ENCODE data around the gene ATCAY. TPM values are rescaled to one million over a fixed set of nuclear protein-coding genes. Genes with fewer than 3 reads are reported as not detected.

The ATCAY gene
- total RNA-seq, 4 donors from 2014 or later, result not detected

GRCh38 chr19:3958836-3959765 lies 78.6 kb downstream of the ATCAY start:
- ATAC-seq (ENCODE audit: low FRiP score), result no peak
- TF ChIP-seq, protein P1, sequence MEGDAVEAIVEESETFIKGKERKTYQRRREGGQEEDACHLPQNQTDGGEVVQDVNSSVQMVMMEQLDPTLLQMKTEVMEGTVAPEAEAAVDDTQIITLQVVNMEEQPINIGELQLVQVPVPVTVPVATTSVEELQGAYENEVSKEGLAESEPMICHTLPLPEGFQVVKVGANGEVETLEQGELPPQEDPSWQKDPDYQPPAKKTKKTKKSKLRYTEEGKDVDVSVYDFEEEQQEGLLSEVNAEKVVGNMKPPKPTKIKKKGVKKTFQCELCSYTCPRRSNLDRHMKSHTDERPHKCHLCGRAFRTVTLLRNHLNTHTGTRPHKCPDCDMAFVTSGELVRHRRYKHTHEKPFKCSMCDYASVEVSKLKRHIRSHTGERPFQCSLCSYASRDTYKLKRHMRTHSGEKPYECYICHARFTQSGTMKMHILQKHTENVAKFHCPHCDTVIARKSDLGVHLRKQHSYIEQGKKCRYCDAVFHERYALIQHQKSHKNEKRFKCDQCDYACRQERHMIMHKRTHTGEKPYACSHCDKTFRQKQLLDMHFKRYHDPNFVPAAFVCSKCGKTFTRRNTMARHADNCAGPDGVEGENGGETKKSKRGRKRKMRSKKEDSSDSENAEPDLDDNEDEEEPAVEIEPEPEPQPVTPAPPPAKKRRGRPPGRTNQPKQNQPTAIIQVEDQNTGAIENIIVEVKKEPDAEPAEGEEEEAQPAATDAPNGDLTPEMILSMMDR (IDR thresholded peaks at IDR 0.05), result no peak
- no peak for DNase-seq (ENCODE audit: low spot score)

DNA sequence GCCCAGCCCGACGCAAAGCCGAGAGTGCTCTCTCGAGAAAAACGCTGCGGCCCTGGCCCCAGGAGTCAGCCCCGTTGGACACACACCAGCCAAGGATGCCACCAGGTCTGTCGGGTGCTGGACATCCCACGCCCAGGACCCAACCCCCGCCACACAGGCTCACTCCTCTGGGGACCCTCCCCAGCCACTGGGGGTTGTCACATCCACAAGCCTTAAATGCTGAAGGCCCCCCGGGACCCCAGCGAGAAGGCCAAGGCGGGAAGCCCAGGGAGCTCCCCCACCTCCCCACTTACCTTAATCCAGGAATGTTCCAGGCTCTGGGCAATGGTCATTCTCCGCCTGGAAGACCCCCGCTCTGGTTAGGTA lies 79.3 kb downstream of the ATCAY start:
- ATAC-seq (ENCODE audit: low FRiP score), result no peak
- TF ChIP-seq, protein P1 (IDR thresholded peaks at IDR 0.05), result no peak
- DNase-seq (ENCODE audit: low spot score), result no peak

GRCh38 chr19:3961007-3961406 lies 80.5 kb downstream of the ATCAY start:
- TF ChIP-seq, protein P1 (IDR thresholded peaks at IDR 0.05), result no peak
- ATAC-seq (ENCODE audit: low FRiP score), result no peak
- no peak for DNase-seq (ENCODE audit: low spot score)

- DNase-seq (ENCODE audit: low spot score) (no peak), ATAC-seq (ENCODE audit: low FRiP score) (no peak)
- TF ChIP-seq, protein P1 (IDR thresholded peaks at IDR 0.05), result no peak
Measured at GRCh38 chr19:3963458-3964255, 83.2 kb downstream of the ATCAY start.

GRCh38 chr19:3964256-3965194 lies 84.0 kb downstream of the ATCAY start:
- TF ChIP-seq, protein P1 (IDR thresholded peaks at IDR 0.05), result no peak
- ATAC-seq (ENCODE audit: low FRiP score), result peak; percentile 17
- no peak for DNase-seq (ENCODE audit: low spot score)

Measured in omental fat pad (tissue), 4 donors.